HepG2 (cell line): ENCODE results near the gene MRPS7. TPM values are rescaled to one million over a fixed set of nuclear protein-coding genes. Genes with fewer than 3 reads are reported as not detected.

Experiments used
- ARID5B ChIP-seq: IDR thresholded peaks from 2 replicates; pipeline ENCODE4 v1.4.0; 2020; ENCODE audit warnings: mild to moderate bottlenecking, missing genetic modification reagents
- MED1 ChIP-seq: sonication (generic); formaldehyde crosslinking; IDR thresholded peaks from 2 replicates; pipeline ENCODE4 v1.4.0; 2020; ENCODE audit warnings: missing genetic modification reagents
- MYNN ChIP-seq: sonication (generic); formaldehyde crosslinking; IDR thresholded peaks from 2 replicates; pipeline ENCODE4 v1.4.0; 2020; ENCODE audit warnings: mild to moderate bottlenecking, low read depth, missing genetic modification reagents
- SETDB1 ChIP-seq: sonication (generic); formaldehyde crosslinking; IDR thresholded peaks from 2 replicates; pipeline ENCODE4 v1.5.1; 2020; ENCODE audit warnings: missing genetic modification reagents, mild to moderate bottlenecking, borderline replicate concordance
- UBTF ChIP-seq: sonication (generic); formaldehyde crosslinking; IDR thresholded peaks from 2 replicates; pipeline ENCODE4 v1.4.0; 2020; ENCODE audit warnings: mild to moderate bottlenecking, missing genetic modification reagents
- ZNF230 ChIP-seq: sonication (generic); formaldehyde crosslinking; IDR thresholded peaks from 2 replicates; pipeline ENCODE4 v1.4.0; 2020; ENCODE audit warnings: mild to moderate bottlenecking, missing genetic modification reagents
- polyA plus RNA-seq, 8 experiments: library from polyadenylated mRNA; depleted of rRNA in 3 of 8; stranded (reverse) in 7 of 8; unstranded in 1 of 8; fragments of >200 nt; fragmentation: Illumina TruSeq in 4 of 8; extraction: Trizol in 4 of 8; gene quantifications; 2 replicates each; pipeline versions ENCODE4 v1.2.1 to v1.2.3, GENCODE V29; 2011 to 2016; ENCODE audit warnings: low read depth in 4 of 8, missing spikeins in 1 of 8, mixed read lengths in 1 of 8; ENCODE audit not compliant: insufficient read depth in 1 of 8
- total RNA-seq, 5 experiments: library from RNA; depleted of rRNA; stranded (reverse); fragments of >200 nt; fragmentation: Illumina TruSeq; extraction: Trizol; gene quantifications; 2 replicates each; pipeline ENCODE4 v1.2.3, GENCODE V29; 2016; ENCODE audit warnings: low read depth in 1 of 5
- TF ChIP-seq, protein P1 (sequence below): sonication (generic); formaldehyde crosslinking; IDR thresholded peaks from 2 replicates; pipeline ENCODE4 v1.5.1; 2020; ENCODE audit warnings: mild to moderate bottlenecking, moderate library complexity, missing genetic modification reagents
- TF ChIP-seq, protein P2 (sequence below): sonication (generic); formaldehyde crosslinking; IDR thresholded peaks from 2 replicates; pipeline ENCODE4 v1.5.1; 2020; ENCODE audit warnings: missing genetic modification reagents, mild to moderate bottlenecking, borderline replicate concordance
- TF ChIP-seq, protein P3 (sequence below): sonication (generic); formaldehyde crosslinking; IDR thresholded peaks from 2 replicates; pipeline ENCODE4 v1.5.1; 2020; ENCODE audit warnings: mild to moderate bottlenecking, missing genetic modification reagents, borderline replicate concordance
- TF ChIP-seq, protein P4 (sequence below): sonication (generic); formaldehyde crosslinking; IDR thresholded peaks from 2 replicates; pipeline ENCODE4 v1.5.1; 2020; ENCODE audit warnings: missing genetic modification reagents, mild to moderate bottlenecking, borderline replicate concordance
- TF ChIP-seq, protein P5 (sequence below): sonication (generic); formaldehyde crosslinking; conservative IDR thresholded peaks from 2 replicates; pipeline ENCODE4 v1.4.0; 2020; ENCODE audit warnings: missing genetic modification reagents

The MRPS7 gene
- total and polyA plus RNA-seq, 2 of the 13 experiments (the other 11 are each of a cell fraction or from before 2014, with no cell fraction given), result 97.0 to 162 TPM

DNA sequence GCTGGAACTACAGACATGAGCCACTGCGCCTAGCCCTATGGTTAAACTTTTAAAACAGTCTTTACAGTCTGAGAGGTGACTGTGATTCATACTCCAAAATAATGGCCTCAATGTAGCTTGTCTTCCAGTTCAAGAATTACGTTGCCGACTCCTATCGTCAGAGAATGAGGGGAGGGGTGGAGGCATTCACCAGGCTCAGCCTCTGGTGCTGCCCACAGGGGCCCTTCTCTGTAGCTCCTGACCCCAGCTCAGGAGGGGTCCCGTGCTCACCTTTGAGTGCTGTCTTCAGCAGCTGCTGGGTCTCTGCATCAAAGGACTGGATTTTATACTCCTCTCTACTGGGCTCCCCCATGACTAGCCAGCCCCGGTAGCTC lies 8.2 kb downstream of the MRPS7 start (continued):
- TF ChIP-seq, protein P1, sequence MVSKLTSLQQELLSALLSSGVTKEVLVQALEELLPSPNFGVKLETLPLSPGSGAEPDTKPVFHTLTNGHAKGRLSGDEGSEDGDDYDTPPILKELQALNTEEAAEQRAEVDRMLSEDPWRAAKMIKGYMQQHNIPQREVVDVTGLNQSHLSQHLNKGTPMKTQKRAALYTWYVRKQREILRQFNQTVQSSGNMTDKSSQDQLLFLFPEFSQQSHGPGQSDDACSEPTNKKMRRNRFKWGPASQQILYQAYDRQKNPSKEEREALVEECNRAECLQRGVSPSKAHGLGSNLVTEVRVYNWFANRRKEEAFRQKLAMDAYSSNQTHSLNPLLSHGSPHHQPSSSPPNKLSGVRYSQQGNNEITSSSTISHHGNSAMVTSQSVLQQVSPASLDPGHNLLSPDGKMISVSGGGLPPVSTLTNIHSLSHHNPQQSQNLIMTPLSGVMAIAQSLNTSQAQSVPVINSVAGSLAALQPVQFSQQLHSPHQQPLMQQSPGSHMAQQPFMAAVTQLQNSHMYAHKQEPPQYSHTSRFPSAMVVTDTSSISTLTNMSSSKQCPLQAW (CRISPR knock-in tag), result 0 out of 2 replicates have a peak, but pooled peaks have one; percentile 8
- TF ChIP-seq UBTF (CRISPR knock-in tag) (no peak), ARID5B (CRISPR knock-in tag) (0 out of 2 replicates have a peak, but pooled peaks have one; percentile 7), ZNF230 (CRISPR knock-in tag) (no peak), MYNN (CRISPR knock-in tag) (peak; percentile 10; the same call in 1 of the 2 replicates), MED1 (CRISPR knock-in tag) (no peak), SETDB1 (CRISPR knock-in tag) (0 out of 2 replicates have a peak, but pooled peaks have one; percentile 21)
- TF ChIP-seq, protein P2, sequence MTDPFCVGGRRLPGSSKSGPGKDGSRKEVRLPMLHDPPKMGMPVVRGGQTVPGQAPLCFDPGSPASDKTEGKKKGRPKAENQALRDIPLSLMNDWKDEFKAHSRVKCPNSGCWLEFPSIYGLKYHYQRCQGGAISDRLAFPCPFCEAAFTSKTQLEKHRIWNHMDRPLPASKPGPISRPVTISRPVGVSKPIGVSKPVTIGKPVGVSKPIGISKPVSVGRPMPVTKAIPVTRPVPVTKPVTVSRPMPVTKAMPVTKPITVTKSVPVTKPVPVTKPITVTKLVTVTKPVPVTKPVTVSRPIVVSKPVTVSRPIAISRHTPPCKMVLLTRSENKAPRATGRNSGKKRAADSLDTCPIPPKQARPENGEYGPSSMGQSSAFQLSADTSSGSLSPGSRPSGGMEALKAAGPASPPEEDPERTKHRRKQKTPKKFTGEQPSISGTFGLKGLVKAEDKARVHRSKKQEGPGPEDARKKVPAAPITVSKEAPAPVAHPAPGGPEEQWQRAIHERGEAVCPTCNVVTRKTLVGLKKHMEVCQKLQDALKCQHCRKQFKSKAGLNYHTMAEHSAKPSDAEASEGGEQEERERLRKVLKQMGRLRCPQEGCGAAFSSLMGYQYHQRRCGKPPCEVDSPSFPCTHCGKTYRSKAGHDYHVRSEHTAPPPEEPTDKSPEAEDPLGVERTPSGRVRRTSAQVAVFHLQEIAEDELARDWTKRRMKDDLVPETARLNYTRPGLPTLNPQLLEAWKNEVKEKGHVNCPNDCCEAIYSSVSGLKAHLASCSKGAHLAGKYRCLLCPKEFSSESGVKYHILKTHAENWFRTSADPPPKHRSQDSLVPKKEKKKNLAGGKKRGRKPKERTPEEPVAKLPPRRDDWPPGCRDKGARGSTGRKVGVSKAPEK (CRISPR knock-in tag), result 0 out of 2 replicates have a peak, but pooled peaks have one; percentile 4
- TF ChIP-seq, protein P3, sequence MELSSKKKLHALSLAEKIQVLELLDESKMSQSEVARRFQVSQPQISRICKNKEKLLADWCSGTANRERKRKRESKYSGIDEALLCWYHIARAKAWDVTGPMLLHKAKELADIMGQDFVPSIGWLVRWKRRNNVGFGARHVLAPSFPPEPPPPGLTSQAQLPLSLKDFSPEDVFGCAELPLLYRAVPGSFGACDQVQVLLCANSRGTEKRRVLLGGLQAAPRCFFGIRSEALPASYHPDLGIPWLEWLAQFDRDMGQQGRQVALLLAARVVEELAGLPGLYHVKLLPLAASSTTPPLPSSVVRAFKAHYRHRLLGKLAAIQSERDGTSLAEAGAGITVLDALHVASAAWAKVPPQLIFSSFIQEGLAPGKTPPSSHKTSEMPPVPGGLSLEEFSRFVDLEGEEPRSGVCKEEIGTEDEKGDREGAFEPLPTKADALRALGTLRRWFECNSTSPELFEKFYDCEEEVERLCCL (CRISPR knock-in tag), result 0 out of 2 replicates have a peak, but pooled peaks have one; percentile 36
- TF ChIP-seq, protein P4, sequence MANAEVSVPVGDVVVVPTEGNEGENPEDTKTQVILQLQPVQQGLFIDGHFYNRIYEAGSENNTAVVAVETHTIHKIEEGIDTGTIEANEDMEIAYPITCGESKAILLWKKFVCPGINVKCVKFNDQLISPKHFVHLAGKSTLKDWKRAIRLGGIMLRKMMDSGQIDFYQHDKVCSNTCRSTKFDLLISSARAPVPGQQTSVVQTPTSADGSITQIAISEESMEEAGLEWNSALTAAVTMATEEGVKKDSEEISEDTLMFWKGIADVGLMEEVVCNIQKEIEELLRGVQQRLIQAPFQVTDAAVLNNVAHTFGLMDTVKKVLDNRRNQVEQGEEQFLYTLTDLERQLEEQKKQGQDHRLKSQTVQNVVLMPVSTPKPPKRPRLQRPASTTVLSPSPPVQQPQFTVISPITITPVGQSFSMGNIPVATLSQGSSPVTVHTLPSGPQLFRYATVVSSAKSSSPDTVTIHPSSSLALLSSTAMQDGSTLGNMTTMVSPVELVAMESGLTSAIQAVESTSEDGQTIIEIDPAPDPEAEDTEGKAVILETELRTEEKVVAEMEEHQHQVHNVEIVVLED (CRISPR knock-in tag), result no peak
- TF ChIP-seq, protein P5, sequence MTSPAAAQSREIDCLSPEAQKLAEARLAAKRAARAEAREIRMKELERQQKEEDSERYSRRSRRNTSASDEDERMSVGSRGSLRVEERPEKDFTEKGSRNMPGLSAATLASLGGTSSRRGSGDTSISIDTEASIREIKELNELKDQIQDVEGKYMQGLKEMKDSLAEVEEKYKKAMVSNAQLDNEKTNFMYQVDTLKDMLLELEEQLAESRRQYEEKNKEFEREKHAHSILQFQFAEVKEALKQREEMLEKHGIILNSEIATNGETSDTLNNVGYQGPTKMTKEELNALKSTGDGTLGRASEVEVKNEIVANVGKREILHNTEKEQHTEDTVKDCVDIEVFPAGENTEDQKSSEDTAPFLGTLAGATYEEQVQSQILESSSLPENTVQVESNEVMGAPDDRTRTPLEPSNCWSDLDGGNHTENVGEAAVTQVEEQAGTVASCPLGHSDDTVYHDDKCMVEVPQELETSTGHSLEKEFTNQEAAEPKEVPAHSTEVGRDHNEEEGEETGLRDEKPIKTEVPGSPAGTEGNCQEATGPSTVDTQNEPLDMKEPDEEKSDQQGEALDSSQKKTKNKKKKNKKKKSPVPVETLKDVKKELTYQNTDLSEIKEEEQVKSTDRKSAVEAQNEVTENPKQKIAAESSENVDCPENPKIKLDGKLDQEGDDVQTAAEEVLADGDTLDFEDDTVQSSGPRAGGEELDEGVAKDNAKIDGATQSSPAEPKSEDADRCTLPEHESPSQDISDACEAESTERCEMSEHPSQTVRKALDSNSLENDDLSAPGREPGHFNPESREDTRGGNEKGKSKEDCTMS (CRISPR knock-in tag), result no peak
